ENCODE measurements around the gene ATXN2L. TPM values are rescaled to one million over a fixed set of nuclear protein-coding genes. Genes with fewer than 3 reads are reported as not detected.
A peak's percentile ranks its signal among the peaks of the same experiment; 100 is the strongest.

ATXN2L gene
- total and polyA plus RNA-seq, 2 of the 13 experiments (the other 11 are each of a cell fraction or from before 2014, with no cell fraction given) = 40.8 to 55.1 TPM

DNA sequence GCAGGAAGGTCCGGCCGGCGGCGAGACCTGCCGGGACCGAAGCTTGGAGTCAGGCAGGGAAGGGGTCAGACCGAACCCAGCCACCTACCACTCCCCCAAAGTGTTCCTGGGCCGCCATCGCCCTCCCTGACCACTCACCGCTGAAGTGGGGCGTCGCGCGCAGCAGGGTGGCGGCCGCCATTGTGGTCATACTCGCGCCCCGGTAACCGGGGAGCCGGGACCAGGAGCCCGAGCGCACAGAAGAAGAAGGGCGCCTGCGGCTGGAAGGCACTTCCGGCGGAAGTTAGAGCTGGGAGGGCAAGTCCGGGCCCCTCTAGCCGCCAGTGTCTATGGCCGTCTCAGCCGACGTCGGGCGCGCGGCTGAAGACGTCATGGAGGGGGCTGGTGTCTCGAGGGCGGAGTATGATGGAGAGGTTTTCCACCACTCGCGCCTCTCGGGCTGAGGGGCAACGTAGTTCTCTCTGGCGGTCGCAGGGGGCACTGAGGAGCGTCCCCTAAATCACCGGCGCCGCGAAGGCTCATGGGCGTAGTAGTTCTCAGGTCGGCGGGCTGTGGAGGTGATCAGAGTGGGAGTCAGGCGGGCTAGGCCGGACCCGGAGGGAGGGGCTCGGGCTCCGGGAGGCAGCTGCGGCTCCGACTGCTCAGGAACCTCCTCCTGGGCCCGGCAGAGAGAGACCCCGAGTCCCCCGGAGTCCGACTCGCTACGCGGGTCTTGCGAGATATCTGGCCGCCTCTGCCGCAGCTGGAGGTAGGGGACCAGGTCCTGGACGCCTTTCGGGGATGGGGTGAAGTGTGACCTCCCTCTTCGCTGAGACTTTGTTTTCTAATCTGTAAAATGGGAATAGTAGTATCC, 23.5 kb downstream of the ATXN2L start, which contains the start of gene TUFM (continued):
- peak; percentile 81; the same call in 1 of the 2 replicates for TF ChIP-seq ZNF773 (CRISPR knock-in tag; IDR thresholded peaks at IDR 0.05; ENCODE audit: borderline replicate concordance)
- peak; percentile 65; the same call in 1 of the 2 replicates for TF ChIP-seq GZF1 (CRISPR knock-in tag; IDR thresholded peaks at IDR 0.05)
- TF ChIP-seq EEA1 (CRISPR knock-in tag; IDR thresholded peaks at IDR 0.05; ENCODE audit: borderline replicate concordance) = peak; percentile 61
- TF ChIP-seq PRPF4 (IDR thresholded peaks at IDR 0.05; ENCODE audit: low read depth, low read length, poor library complexity, severe bottlenecking) = no peak
- TF ChIP-seq NR1H2 (CRISPR knock-in tag; IDR thresholded peaks at IDR 0.05; ENCODE audit: borderline replicate concordance, low read depth) = no peak
- TF ChIP-seq, protein P1, sequence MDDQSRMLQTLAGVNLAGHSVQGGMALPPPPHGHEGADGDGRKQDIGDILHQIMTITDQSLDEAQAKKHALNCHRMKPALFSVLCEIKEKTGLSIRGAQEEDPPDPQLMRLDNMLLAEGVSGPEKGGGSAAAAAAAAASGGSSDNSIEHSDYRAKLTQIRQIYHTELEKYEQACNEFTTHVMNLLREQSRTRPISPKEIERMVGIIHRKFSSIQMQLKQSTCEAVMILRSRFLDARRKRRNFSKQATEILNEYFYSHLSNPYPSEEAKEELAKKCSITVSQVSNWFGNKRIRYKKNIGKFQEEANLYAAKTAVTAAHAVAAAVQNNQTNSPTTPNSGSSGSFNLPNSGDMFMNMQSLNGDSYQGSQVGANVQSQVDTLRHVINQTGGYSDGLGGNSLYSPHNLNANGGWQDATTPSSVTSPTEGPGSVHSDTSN (CRISPR knock-in tag; IDR thresholded peaks at IDR 0.05; ENCODE audit: borderline replicate concordance) = peak; percentile 44; the same call in 1 of the 2 replicates
- peak; percentile 98 for TF ChIP-seq ZMYM3 (CRISPR knock-in tag; IDR thresholded peaks at IDR 0.05)
- TF ChIP-seq ZNF460 (CRISPR knock-in tag; IDR thresholded peaks at IDR 0.05; ENCODE audit: borderline replicate concordance) = peak; percentile 44; the same call in 1 of the 2 replicates

DNA sequence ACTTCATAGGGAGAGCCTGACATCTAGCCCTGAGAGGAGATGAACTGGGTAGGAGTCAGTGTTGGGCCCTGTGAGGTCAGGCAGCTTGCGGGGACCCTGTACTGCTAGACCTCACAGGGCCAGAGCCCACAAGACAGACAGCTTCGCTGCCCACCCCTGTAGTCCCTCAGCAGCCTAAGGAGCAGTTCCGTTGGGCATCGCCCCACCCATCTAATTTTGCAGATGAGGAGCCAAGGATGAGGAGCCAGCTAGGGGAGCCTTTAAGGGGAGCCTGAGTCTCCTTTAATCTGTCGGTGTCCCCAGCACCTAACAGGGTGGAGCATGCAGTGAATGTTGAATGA, 24.1 kb downstream of the ATXN2L start:
- TSS peak; percentile 55 for BruUV-seq (replicated peaks)
- intact Hi-C loops (cut with micrococcal nuclease; ENCODE audit: unreplicated experiment) (loop anchor here (1.0 to 5.0 kb wide), 5 partner anchors 16 to 103 kb away; partner anchors contain the start of genes NFATC2IP, RABEP2 and SH2B1), in situ Hi-C loops (cut with HindIII; ENCODE audit: extremely low pct_ligation_motif_present, low pct_unique_long_range_greater_than_20kb) (no loop called here)
- H3K9ac ChIP-seq (ENCODE audit: insufficient read depth, low read depth, low read length) = peak overlapping the region; percentile 76
- ChIA-PET CTCF (ENCODE audit: low intra/inter-chr PET ratio, low total read pairs) (no interaction called here), POLR2A (interaction anchor here (1.3 to 6.6 kb wide), 13 partner anchors 9 to 237 kb away, joined by 4 to 104 read pairs (median 12); partner anchors contain the start of genes ATXN2L, NFATC2IP, SH2B1 and SPNS1)
- peak overlapping the region; percentile 45 for H3K27ac ChIP-seq (ENCODE audit: extremely low read length, insufficient read depth, low read length)
- FAIRE-seq (peak; percentile 4), ATAC-seq (peak; percentile 29), DNase-seq (ENCODE audit: low spot score) (no peak)
- peaks cover 26 to 27% of the 10 kb centered on the region in 2 experiments for H3K36me3 ChIP-seq (replicated peaks in 1 of 2; ENCODE audit: control insufficient read depth in 1 of 2, insufficient read depth in 2 of 2, low read length in 2 of 2)
- H3K4me2 ChIP-seq (ENCODE audit: low read depth, low read length) = peak overlapping the region; percentile 85
- H3K4me3 ChIP-seq (replicated peaks in 1 of 3; ENCODE audit: insufficient read depth in 1 of 3, low read depth in 2 of 3, low read length in 3 of 3) = peak overlapping the region; percentile 61 to 97 (median 87)
- WGBS (ENCODE audit: low lambda C conversion rate) = 0% methylated on average over 5 of the region's 5 CpGs
- H3K79me2 ChIP-seq (ENCODE audit: insufficient read depth, low read length) = peaks cover 26% of the 10 kb centered on the region
- H3K27me3 ChIP-seq (ENCODE audit: control insufficient read depth in 1 of 2, insufficient read depth in 2 of 2, low read length in 2 of 2) = no peaks in the 10 kb centered on the region; a peak in 1 of 5 replicates
- peaks cover 18% of the 10 kb centered on the region for H3K4me1 ChIP-seq (ENCODE audit: insufficient read depth, low read length)
- no peaks in the 10 kb centered on the region for H3K9me3 ChIP-seq (ENCODE audit: low read length)
- H2AFZ ChIP-seq (ENCODE audit: low read length) = no peak overlapping the region
- H4K20me1 ChIP-seq (ENCODE audit: insufficient read depth, low read length) = 0 out of 2 replicates have a peak, but pooled peaks cover 4% of the 10 kb centered on the region
- TF ChIP-seq AGO2 (optimal IDR thresholded peaks at IDR 0.05; ENCODE audit: low read depth, low read length) = no peak
- TF ChIP-seq ZNF333 (CRISPR knock-in tag; IDR thresholded peaks at IDR 0.05; ENCODE audit: borderline replicate concordance) = no peak
- peak; percentile 27; the same call in 1 of the 2 replicates for TF ChIP-seq SIN3B (IDR thresholded peaks at IDR 0.05; ENCODE audit: low read length)
- 0 out of 2 replicates have a peak, but pooled peaks have one; percentile 23 for TF ChIP-seq FLYWCH1 (CRISPR knock-in tag; IDR thresholded peaks at IDR 0.05)
- TF ChIP-seq NRL (CRISPR knock-in tag; IDR thresholded peaks at IDR 0.05; ENCODE audit: borderline replicate concordance) = peak; percentile 23; the same call in 1 of the 2 replicates
- 0 out of 2 replicates have a peak, but pooled peaks have one; percentile 41 for TF ChIP-seq ZFP36L2 (CRISPR knock-in tag; IDR thresholded peaks at IDR 0.05)
- TF ChIP-seq, protein P2, sequence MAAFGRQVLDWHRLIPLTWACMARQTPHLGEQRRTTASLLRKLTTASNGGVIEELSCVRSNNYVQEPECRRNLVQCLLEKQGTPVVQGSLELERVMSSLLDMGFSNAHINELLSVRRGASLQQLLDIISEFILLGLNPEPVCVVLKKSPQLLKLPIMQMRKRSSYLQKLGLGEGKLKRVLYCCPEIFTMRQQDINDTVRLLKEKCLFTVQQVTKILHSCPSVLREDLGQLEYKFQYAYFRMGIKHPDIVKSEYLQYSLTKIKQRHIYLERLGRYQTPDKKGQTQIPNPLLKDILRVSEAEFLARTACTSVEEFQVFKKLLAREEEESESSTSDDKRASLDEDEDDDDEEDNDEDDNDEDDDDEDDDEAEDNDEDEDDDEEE (CRISPR knock-in tag; IDR thresholded peaks at IDR 0.05) = no peak
- TF ChIP-seq RCOR2 (CRISPR knock-in tag; IDR thresholded peaks at IDR 0.05) = 0 out of 2 replicates have a peak, but pooled peaks have one; percentile 2
- no peak for TF ChIP-seq HDAC1 (CRISPR knock-in tag; IDR thresholded peaks at IDR 0.05)
- 0 out of 4 replicates have a peak, but pooled peaks of 1 of the 2 experiments have one; percentile 3 for TF ChIP-seq NR2F1 (CRISPR knock-in tag; IDR thresholded peaks at IDR 0.05)
- TF ChIP-seq ATF7 (IDR thresholded peaks at IDR 0.05) = no peak
- no peak for TF ChIP-seq ATF7 (CRISPR knock-in tag; IDR thresholded peaks at IDR 0.05)
- no peak for TF ChIP-seq ZNF605 (CRISPR knock-in tag; IDR thresholded peaks at IDR 0.05)
